ENCODE measurements around the gene GRK5.

- TF ChIP-seq CTCF (IDR thresholded peaks at IDR 0.05; ENCODE audit: low read depth, low read length) (no peak), EZH2phosphoT487 (IDR thresholded peaks at IDR 0.05; ENCODE audit: low read depth) (no peak)
These were observed 270.1 kb downstream of the GRK5 start for GRCh38 chr10:119477444-119477843.

All from OCI-LY3 (cell line).